Activated CD8-positive, alpha-beta T cell treated with anti-CD3 and anti-CD28 coated beads, Interleukin-2, amount 10 ng/mL, durations not matched to agents 7 days and 5 days (primary cell): ENCODE results near the gene DSG3. TPM values are rescaled to one million over a fixed set of nuclear protein-coding genes. Genes with fewer than 3 reads are reported as not detected.

Experiments
- ATAC-seq: fragments of 150-1000 bp; cut with Tn5 transposase; one replicate; pipeline ENCODE4 v1.10.0; 2021; ENCODE audit warnings: moderate library complexity
- CTCF ChIA-PET: fragments of 350-600 bp; sonication (Branson Sonifier 250); formaldehyde crosslinking; loops from one replicate; lab custom pipeline; 2021; ENCODE audit warnings: antibody characterized with exemption; lab: Charles Lee
- POLR2A ChIA-PET: fragments of 350-600 bp; sonication (Branson Sonifier 250); formaldehyde crosslinking; loops from one replicate; lab custom pipeline; 2021; ENCODE audit warnings: antibody characterized with exemption; lab: Charles Lee
- DNase-seq: peaks from one replicate; pipeline ENCODE4 v3.0.0-alpha.2; 2020
- H3K27ac Mint-ChIP-seq: one replicate; pipeline ENCODE4 v1.8.0; 2021; ENCODE audit warnings: mild to moderate bottlenecking, mixed read lengths
- H3K27me3 Mint-ChIP-seq: one replicate; pipeline ENCODE4 v1.8.0; 2021; ENCODE audit warnings: low read depth, mixed read lengths
- H3K36me3 Mint-ChIP-seq: one replicate; pipeline ENCODE4 v1.8.0; 2021; ENCODE audit warnings: low read depth, mixed read lengths
- H3K4me1 Mint-ChIP-seq: one replicate; pipeline ENCODE4 v1.8.0; 2021; ENCODE audit warnings: low read depth, mixed read lengths
- H3K4me3 Mint-ChIP-seq: one replicate; pipeline ENCODE4 v1.8.0; 2021; ENCODE audit warnings: mild to moderate bottlenecking, mixed read lengths
- H3K9me3 Mint-ChIP-seq: one replicate; pipeline ENCODE4 v1.8.0; 2022; ENCODE audit warnings: mixed read lengths; ENCODE audit not compliant: insufficient read depth
- total RNA-seq, 2 experiments: library from RNA; stranded (reverse); gene quantifications; one replicate each; pipeline ENCODE4 v1.2.3, GENCODE V29; 2021

DSG3 gene
- total RNA-seq, 2 experiments from 2014 or later = not detected

GRCh38 chr18:31438402-31438801 lies 9.1 kb upstream of the DSG3 start:
- Mint-ChIP-seq H3K4me1 (no peaks in the 10 kb centered on the region), H3K36me3 (no peaks in the 10 kb centered on the region), H3K27me3 (no peaks in the 10 kb centered on the region), H3K27ac (no peak overlapping the region), H3K4me3 (no peak overlapping the region), H3K9me3 (no peaks in the 10 kb centered on the region)
- CTCF ChIA-PET = no interaction called here
- no peak for DNase-seq
- ATAC-seq = no peak
- POLR2A ChIA-PET = no interaction called here

- Mint-ChIP-seq H3K27me3 (no peaks in the 10 kb centered on the region), H3K4me1 (no peaks in the 10 kb centered on the region), H3K4me3 (no peak overlapping the region)
Measured at GRCh38 chr18:31439807-31440325, 7.7 kb upstream of the DSG3 start.

GRCh38 chr18:31440787-31441186 lies 6.8 kb upstream of the DSG3 start:
- Mint-ChIP-seq H3K27ac (no peak overlapping the region), H3K36me3 (no peaks in the 10 kb centered on the region), H3K4me1 (no peaks in the 10 kb centered on the region), H3K27me3 (no peaks in the 10 kb centered on the region), H3K4me3 (no peak overlapping the region), H3K9me3 (no peaks in the 10 kb centered on the region)
- ChIA-PET CTCF (no interaction called here), POLR2A (no interaction called here)
- DNase-seq (no peak), ATAC-seq (no peak)

More at GRCh38 chr18:31439807-31440325, 7.7 kb upstream of the DSG3 start:
- POLR2A ChIA-PET = no interaction called here
- no peak for ATAC-seq
- no peak overlapping the region for H3K27ac Mint-ChIP-seq
- no peaks in the 10 kb centered on the region for H3K9me3 Mint-ChIP-seq
- no peak for DNase-seq
- CTCF ChIA-PET = interaction anchor here (1.6 kb wide), 1 partner anchor 16 kb away, joined by 5 read pairs; no protein-coding TSS in a partner anchor
- H3K36me3 Mint-ChIP-seq = no peaks in the 10 kb centered on the region

- Mint-ChIP-seq H3K9me3 (no peaks in the 10 kb centered on the region), H3K27ac (no peak overlapping the region), H3K4me1 (no peaks in the 10 kb centered on the region), H3K36me3 (no peaks in the 10 kb centered on the region), H3K27me3 (no peaks in the 10 kb centered on the region), H3K4me3 (no peak overlapping the region)
- ChIA-PET POLR2A (no interaction called here), CTCF (no interaction called here)
- DNase-seq (no peak), ATAC-seq (no peak)
Measured at GRCh38 chr18:31441493-31441892, 6.0 kb upstream of the DSG3 start.

GRCh38 chr18:31444142-31444541 lies 3.4 kb upstream of the DSG3 start:
- Mint-ChIP-seq H3K27me3 (no peaks in the 10 kb centered on the region), H3K4me1 (no peaks in the 10 kb centered on the region), H3K4me3 (no peak overlapping the region), H3K9me3 (no peaks in the 10 kb centered on the region), H3K36me3 (no peaks in the 10 kb centered on the region), H3K27ac (no peak overlapping the region)
- no peak for DNase-seq
- CTCF ChIA-PET = no interaction called here
- POLR2A ChIA-PET = no interaction called here
- ATAC-seq = no peak

- no peak overlapping the region for H3K27ac Mint-ChIP-seq
Measured at GRCh38 chr18:31445908-31446307, 1.6 kb upstream of the DSG3 start.

GRCh38 chr18:31446854-31447253 lies 687 bp upstream of the DSG3 start:
- ChIA-PET CTCF (no interaction called here), POLR2A (no interaction called here)
- H3K9me3 Mint-ChIP-seq = no peaks in the 10 kb centered on the region
- H3K27ac Mint-ChIP-seq = no peak overlapping the region
- H3K4me3 Mint-ChIP-seq = no peak overlapping the region
- no peak for DNase-seq
- no peaks in the 10 kb centered on the region for H3K27me3 Mint-ChIP-seq
- no peaks in the 10 kb centered on the region for H3K36me3 Mint-ChIP-seq
- H3K4me1 Mint-ChIP-seq = no peaks in the 10 kb centered on the region
- ATAC-seq = no peak

More at GRCh38 chr18:31445908-31446307, 1.6 kb upstream of the DSG3 start:
- no peak overlapping the region for H3K4me3 Mint-ChIP-seq
- DNase-seq = no peak
- H3K9me3 Mint-ChIP-seq = no peaks in the 10 kb centered on the region
- no peaks in the 10 kb centered on the region for H3K4me1 Mint-ChIP-seq
- ATAC-seq = no peak
- POLR2A ChIA-PET = no interaction called here
- H3K36me3 Mint-ChIP-seq = no peaks in the 10 kb centered on the region
- no peaks in the 10 kb centered on the region for H3K27me3 Mint-ChIP-seq
- CTCF ChIA-PET = no interaction called here

GRCh38 chr18:31450409-31450808 lies 2.9 kb downstream of the DSG3 start:
- H3K27me3 Mint-ChIP-seq = no peaks in the 10 kb centered on the region
- DNase-seq (no peak), ATAC-seq (no peak)
- no peaks in the 10 kb centered on the region for H3K9me3 Mint-ChIP-seq
- CTCF ChIA-PET = no interaction called here
- H3K4me1 Mint-ChIP-seq = no peaks in the 10 kb centered on the region
- H3K27ac Mint-ChIP-seq = no peak overlapping the region
- POLR2A ChIA-PET = no interaction called here
- H3K4me3 Mint-ChIP-seq = no peak overlapping the region
- H3K36me3 Mint-ChIP-seq = no peaks in the 10 kb centered on the region

- Mint-ChIP-seq H3K9me3 (no peaks in the 10 kb centered on the region), H3K27me3 (no peaks in the 10 kb centered on the region), H3K36me3 (no peaks in the 10 kb centered on the region), H3K4me1 (no peaks in the 10 kb centered on the region), H3K27ac (no peak overlapping the region), H3K4me3 (no peak overlapping the region)
- POLR2A ChIA-PET = no interaction called here
- CTCF ChIA-PET = no interaction called here
- DNase-seq (no peak), ATAC-seq (no peak)
Measured at GRCh38 chr18:31451625-31452024, 4.1 kb downstream of the DSG3 start.

GRCh38 chr18:31454066-31454708 lies 6.6 kb downstream of the DSG3 start:
- CTCF ChIA-PET = no interaction called here
- POLR2A ChIA-PET = no interaction called here

GRCh38 chr18:31469629-31470028 lies 22.1 kb downstream of the DSG3 start:
- DNase-seq (no peak), ATAC-seq (no peak)
- Mint-ChIP-seq H3K4me3 (no peak overlapping the region), H3K4me1 (no peaks in the 10 kb centered on the region), H3K27ac (no peak overlapping the region), H3K9me3 (no peaks in the 10 kb centered on the region), H3K36me3 (no peaks in the 10 kb centered on the region), H3K27me3 (no peaks in the 10 kb centered on the region)
- POLR2A ChIA-PET = no interaction called here
- CTCF ChIA-PET = no interaction called here

More at GRCh38 chr18:31454066-31454708, 6.6 kb downstream of the DSG3 start:
- Mint-ChIP-seq H3K9me3 (no peaks in the 10 kb centered on the region), H3K36me3 (no peaks in the 10 kb centered on the region), H3K27me3 (no peaks in the 10 kb centered on the region), H3K4me3 (no peak overlapping the region), H3K27ac (no peak overlapping the region), H3K4me1 (no peaks in the 10 kb centered on the region)
- ATAC-seq (no peak), DNase-seq (no peak)

- H3K27me3 Mint-ChIP-seq = no peaks in the 10 kb centered on the region
- H3K4me3 Mint-ChIP-seq = no peak overlapping the region
- H3K27ac Mint-ChIP-seq = no peak overlapping the region
- ChIA-PET CTCF (no interaction called here), POLR2A (no interaction called here)
- no peaks in the 10 kb centered on the region for H3K9me3 Mint-ChIP-seq
- no peak for ATAC-seq
- no peaks in the 10 kb centered on the region for H3K36me3 Mint-ChIP-seq
- no peak for DNase-seq
- H3K4me1 Mint-ChIP-seq = no peaks in the 10 kb centered on the region
Measured at GRCh38 chr18:31478688-31479087, 31.1 kb downstream of the DSG3 start.

GRCh38 chr18:31482051-31482450 lies 34.5 kb downstream of the DSG3 start:
- Mint-ChIP-seq H3K4me3 (no peak overlapping the region), H3K27ac (no peak overlapping the region), H3K4me1 (no peaks in the 10 kb centered on the region), H3K36me3 (no peaks in the 10 kb centered on the region), H3K27me3 (no peaks in the 10 kb centered on the region), H3K9me3 (no peaks in the 10 kb centered on the region)
- CTCF ChIA-PET = no interaction called here
- DNase-seq = no peak
- no peak for ATAC-seq
- POLR2A ChIA-PET = no interaction called here
